HG02981 (cell line): ENCODE measurements around the gene ZNF420.

Experiments used
- ATAC-seq: cut with Tn5 transposase; IDR thresholded peaks from one replicate; pipeline ENCODE4 v1.9.1; 2021; ENCODE audit warnings: mild to moderate bottlenecking, moderate library complexity; ENCODE audit not compliant: unreplicated experiment

ZNF420 gene

DNA sequence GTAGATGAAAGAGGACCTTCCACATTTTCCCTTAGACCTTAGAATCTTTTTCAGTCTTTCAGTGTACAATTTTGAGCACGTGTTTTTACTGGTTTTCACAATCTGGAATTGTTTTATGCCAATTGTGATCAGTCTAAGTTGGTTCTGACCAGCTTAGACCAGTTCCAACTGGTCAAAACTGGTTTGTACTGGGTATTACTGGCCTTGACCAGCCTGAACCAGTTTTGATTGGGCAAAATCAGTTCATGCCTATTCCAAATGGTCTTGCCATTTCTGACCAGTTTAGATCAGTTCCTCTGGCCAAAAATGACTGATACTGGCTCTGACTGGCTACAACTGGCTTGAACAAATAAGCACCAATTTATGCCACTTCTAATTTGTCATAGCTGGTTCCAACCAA is 57.9 kb downstream of the ZNF420 start:
- no peak for ATAC-seq

DNA sequence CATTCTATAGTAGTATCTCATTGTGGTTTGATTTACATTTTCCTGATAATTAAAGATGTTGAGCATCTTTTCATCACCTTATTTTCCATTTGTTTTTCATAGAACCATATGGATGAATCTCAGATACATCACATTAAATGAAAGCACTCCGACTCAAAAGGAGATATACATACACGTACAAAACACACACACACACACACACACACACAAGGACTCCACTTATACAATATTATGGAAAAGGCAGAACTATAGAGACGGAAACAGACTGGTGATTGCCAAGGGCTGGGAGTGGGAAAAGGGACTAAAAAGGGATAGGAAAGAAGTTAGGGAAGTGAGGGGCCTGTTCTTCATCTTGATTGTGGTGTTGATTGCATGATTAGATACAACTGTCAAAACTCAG is 70.0 kb downstream of the ZNF420 start:
- ATAC-seq = no peak

DNA sequence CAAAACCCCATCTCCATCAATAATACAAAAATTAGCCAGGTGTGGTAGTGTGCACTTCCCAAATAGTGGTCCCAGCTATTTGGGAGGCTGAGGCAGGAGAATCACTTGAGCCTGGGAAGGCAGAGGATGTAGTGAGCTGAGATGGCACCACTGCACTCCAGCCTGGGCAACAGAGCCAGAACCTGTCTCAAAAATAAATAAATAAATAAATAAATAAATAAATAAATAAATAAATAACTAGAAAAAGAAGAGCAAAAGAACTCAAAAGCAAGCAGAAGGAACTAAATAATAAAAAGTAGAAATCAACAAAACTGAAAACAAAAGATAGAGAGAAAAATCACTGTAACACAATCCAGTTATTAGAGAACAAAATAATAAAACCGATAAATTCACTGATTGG is 81.9 kb downstream of the ZNF420 start:
- ATAC-seq = no peak

DNA sequence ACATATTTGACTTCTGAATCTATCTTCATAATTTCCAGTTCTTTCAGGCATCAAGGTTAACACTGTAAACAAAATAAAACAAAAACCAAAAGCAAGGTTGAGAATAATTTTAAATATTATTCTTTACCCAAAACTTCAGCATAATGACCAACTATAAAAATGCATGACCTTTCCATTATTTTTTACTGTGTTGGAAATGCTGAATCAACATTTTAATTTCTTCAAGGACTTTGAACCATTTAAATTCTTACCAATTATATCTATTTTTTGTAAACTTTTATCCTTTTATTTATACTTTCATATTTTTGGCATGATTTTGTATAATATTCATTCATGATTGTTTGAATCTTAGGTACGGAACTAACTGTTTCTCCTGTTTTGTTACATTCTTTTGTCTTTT is 87.4 kb downstream of the ZNF420 start:
- no peak for ATAC-seq

DNA sequence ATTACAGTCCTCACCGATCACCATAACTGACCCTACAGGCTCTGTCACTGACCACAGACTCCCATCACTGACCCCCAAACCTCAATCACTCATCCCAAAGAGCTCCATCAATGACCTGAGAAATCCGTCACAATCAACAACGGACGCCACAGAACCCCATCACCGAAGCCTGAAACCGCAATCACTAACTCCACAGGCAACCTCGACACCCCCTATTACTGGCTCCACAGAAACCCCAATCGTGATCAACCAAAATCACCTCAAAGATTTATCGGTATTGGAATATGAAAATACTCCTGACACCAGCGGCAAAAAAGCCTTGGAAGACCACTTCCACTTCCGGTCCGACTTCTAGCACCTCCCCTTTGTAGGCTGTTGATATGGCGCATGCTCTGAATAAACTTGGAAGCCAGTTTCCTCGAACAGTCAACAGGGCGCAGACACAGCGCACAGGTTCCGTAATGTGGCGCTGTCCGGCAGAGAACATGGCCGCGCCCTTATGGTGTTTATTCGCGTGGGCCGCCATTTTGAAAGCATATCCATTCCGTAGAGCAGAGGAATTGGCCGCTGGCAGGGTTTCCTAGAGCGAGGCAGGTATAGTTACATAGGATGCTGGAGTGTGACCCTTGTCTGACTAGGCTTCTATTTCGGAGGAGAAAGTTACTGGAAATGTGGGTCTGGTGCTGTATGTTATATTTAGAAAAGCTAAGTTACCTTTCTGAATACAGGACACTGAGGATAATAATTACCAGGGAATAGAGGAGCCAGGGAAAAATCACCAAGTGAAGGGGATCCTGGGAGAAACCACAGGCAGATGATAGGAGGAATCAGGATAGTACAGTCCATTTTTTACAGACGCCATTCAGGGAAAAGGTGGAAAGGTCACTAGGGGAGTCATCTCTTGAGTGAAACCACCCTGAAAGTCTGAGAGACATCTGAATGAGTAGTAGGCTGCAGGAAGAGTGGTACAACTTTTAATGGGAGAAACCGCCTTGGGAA is 94.4 kb downstream of the ZNF420 start, which contains the start of gene ZNF585A:
TSS of gene ZNF585A (minus strand) at position 328 of the 999 bp plus-strand sequence. CDS start 2,785 bp downstream, outside the sequence.
- ATAC-seq = peak; percentile 99
